Measurements from ENCODE around the gene RCAN2.
"Not testable (repeated sequence)": the region's sequence is repeated elsewhere in the genome, so short reads cannot be mapped to it uniquely, and the experiment has no call there.

RCAN2 gene

GRCh38 chr6:46387728-46388127 lies 103.5 kb downstream of the RCAN2 start:
- not testable (repeated sequence) for DNase-seq (ENCODE audit: low spot score)

GRCh38 chr6:46381579-46381978 lies 109.7 kb downstream of the RCAN2 start:
- no peak for DNase-seq (ENCODE audit: low spot score)

GRCh38 chr6:46381057-46381456 lies 110.2 kb downstream of the RCAN2 start:
- DNase-seq (ENCODE audit: low spot score), result no peak

GRCh38 chr6:46380152-46380807 lies 111.0 kb downstream of the RCAN2 start:
- no peak for DNase-seq (ENCODE audit: low spot score)

- no peak for DNase-seq (ENCODE audit: low spot score)
Observed at GRCh38 chr6:46378882-46379416, 112.3 kb downstream of the RCAN2 start.

GRCh38 chr6:46378161-46378881 lies 112.9 kb downstream of the RCAN2 start:
- DNase-seq (ENCODE audit: low spot score), result no peak

- DNase-seq (ENCODE audit: low spot score), result no peak
Observed at GRCh38 chr6:46377209-46377608, 114.0 kb downstream of the RCAN2 start.

GRCh38 chr6:46376562-46377061 lies 114.6 kb downstream of the RCAN2 start:
- peak; percentile 49 for DNase-seq (ENCODE audit: low spot score)

- DNase-seq (ENCODE audit: low spot score), result no peak
Observed at GRCh38 chr6:46370622-46371021, 120.6 kb downstream of the RCAN2 start.

GRCh38 chr6:46368169-46368536 lies 123.1 kb downstream of the RCAN2 start:
- no peak for DNase-seq (ENCODE audit: low spot score)

GRCh38 chr6:46367354-46368168 lies 123.7 kb downstream of the RCAN2 start:
- DNase-seq (ENCODE audit: low spot score), result no peak

- no peak for DNase-seq (ENCODE audit: low spot score)
Observed at GRCh38 chr6:46366190-46366900, 124.9 kb downstream of the RCAN2 start.

GRCh38 chr6:46357591-46357990 lies 133.7 kb downstream of the RCAN2 start:
- DNase-seq (ENCODE audit: low spot score), result no peak

- no peak for DNase-seq (ENCODE audit: low spot score)
Observed at GRCh38 chr6:46356543-46356942, 134.7 kb downstream of the RCAN2 start.

GRCh38 chr6:46353528-46353927 lies 137.7 kb downstream of the RCAN2 start:
- DNase-seq (ENCODE audit: low spot score), result no peak

- DNase-seq (ENCODE audit: low spot score), result peak; percentile 4
Observed at GRCh38 chr6:46352541-46353268, 138.5 kb downstream of the RCAN2 start.

- no peak for DNase-seq (ENCODE audit: low spot score)
Observed at GRCh38 chr6:46350714-46351113, 140.5 kb downstream of the RCAN2 start.

GRCh38 chr6:46347669-46348068 lies 143.6 kb downstream of the RCAN2 start:
- no peak for DNase-seq (ENCODE audit: low spot score)

GRCh38 chr6:46340246-46340645 lies 151.0 kb downstream of the RCAN2 start:
- peak; percentile 1 for DNase-seq (ENCODE audit: low spot score)

- DNase-seq (ENCODE audit: low spot score), result no peak
Observed at GRCh38 chr6:46338131-46338530, 153.1 kb downstream of the RCAN2 start.

GRCh38 chr6:46334442-46334841 lies 156.8 kb downstream of the RCAN2 start:
- DNase-seq (ENCODE audit: low spot score), result no peak

All from NAMALWA (cell line).